Measurements from ENCODE around the gene S100PBP. TPM values are rescaled to one million over a fixed set of nuclear protein-coding genes. Genes with fewer than 3 reads are reported as not detected.
A peak's percentile ranks its signal among the peaks of the same experiment; 100 is the strongest.
"Not testable (repeated sequence)": the region's sequence is repeated elsewhere in the genome, so short reads cannot be mapped to it uniquely, and the experiment has no call there.

S100PBP gene
- total RNA-seq, 2 donors from 2014 or later, result 31.0 to 54.9 TPM

- H3K36me3 Mint-ChIP-seq, result peaks cover 12% of the 10 kb centered on the region
- no peaks in the 10 kb centered on the region for H3K27me3 Mint-ChIP-seq
- ATAC-seq, result peak in 1 of 2 donors; percentile 4
- no peak overlapping the region for H3K4me3 Mint-ChIP-seq
- no peaks in the 10 kb centered on the region for H3K9me3 Mint-ChIP-seq
- H3K27ac Mint-ChIP-seq, result peak overlapping the region in 1 of 2 donors; percentile 70
- peaks cover 6 to 24% of the 10 kb centered on the region in 2 donors for H3K4me1 Mint-ChIP-seq (ENCODE audit: low read depth in 2 of 2)
- no peak for DNase-seq (ENCODE audit: low spot score)
These were observed 41.7 kb upstream of the S100PBP start for GRCh38 chr1:32775640-32776337.

- H3K27ac Mint-ChIP-seq, result peak overlapping the region in 1 of 2 donors; percentile 16
These were observed 38.2 kb upstream of the S100PBP start for GRCh38 chr1:32779242-32779641.

DNA sequence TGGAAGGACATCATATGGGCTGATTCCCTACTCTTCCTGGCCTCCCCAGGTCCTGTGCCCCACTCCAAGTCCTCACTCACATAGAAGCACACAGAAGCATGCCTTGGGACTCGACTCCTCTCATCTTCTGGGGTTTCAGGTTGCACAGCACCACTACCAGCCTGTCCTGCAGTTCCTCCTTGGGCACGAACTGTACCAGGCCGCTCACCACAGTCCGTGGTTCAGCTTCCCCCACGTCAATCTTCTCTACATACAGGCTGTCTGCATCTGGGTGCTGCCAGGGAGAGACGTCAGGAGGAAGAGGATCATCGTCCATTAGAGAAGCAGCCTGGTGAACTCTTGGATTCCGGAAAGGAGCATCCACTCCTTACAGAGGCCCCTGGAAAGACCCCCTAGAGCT, 37.4 kb upstream of the S100PBP start:
- Mint-ChIP-seq H3K27ac (peak overlapping the region in 1 of 2 donors; percentile 16), H3K4me1 (ENCODE audit: low read depth in 2 of 2) (peaks cover 0 to 15% of the 10 kb centered on the region in 2 donors), H3K36me3 (peaks cover 23% of the 10 kb centered on the region), H3K9me3 (no peaks in the 10 kb centered on the region), H3K4me3 (no peak overlapping the region), H3K27me3 (no peaks in the 10 kb centered on the region)
- ATAC-seq, result no peak
- DNase-seq (ENCODE audit: low spot score), result no peak

More at GRCh38 chr1:32779242-32779641, 38.2 kb upstream of the S100PBP start:
- H3K4me1 Mint-ChIP-seq (ENCODE audit: low read depth in 2 of 2), result peaks cover 2 to 16% of the 10 kb centered on the region in 2 donors
- no peaks in the 10 kb centered on the region for H3K27me3 Mint-ChIP-seq
- ATAC-seq, result no peak
- H3K9me3 Mint-ChIP-seq, result no peaks in the 10 kb centered on the region
- no peak overlapping the region for H3K4me3 Mint-ChIP-seq
- peaks cover 18% of the 10 kb centered on the region for H3K36me3 Mint-ChIP-seq
- no peak for DNase-seq (ENCODE audit: low spot score)

DNA sequence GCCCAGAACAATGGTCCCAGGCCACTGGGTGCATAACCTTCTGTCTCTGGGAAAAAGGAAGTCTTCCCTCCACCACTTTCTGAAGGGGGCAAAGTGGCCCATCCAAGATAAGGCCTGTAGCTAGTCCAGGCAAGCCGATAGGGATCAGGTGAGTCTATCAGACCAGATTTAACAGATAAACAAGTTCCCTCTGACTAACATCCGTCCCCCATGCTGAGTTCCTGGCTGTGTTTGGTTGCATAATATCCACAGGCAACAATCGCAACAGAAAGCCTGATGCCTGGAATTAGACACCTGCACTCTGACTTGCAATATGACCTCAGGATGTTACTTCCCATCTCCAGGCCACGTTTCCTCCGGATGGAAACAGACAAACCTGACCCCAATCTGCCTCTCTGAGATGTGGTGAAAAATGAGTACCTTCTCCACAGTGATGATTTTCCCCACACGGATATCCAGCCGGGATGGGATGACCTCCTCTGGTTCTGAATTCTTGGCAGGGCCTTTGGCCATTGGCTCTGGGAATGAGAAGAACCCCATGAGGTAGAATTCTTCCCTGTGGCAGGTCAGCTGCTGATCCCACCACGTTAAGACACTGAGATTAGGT, 36.7 kb upstream of the S100PBP start:
- H3K4me3 Mint-ChIP-seq, result no peak overlapping the region
- DNase-seq (ENCODE audit: low spot score), result no peak
- H3K9me3 Mint-ChIP-seq, result no peaks in the 10 kb centered on the region
- H3K4me1 Mint-ChIP-seq (ENCODE audit: low read depth in 2 of 2), result peaks cover 0 to 10% of the 10 kb centered on the region in 2 donors
- peak in 1 of 2 donors; percentile 67 for ATAC-seq
- peaks cover 24% of the 10 kb centered on the region for H3K36me3 Mint-ChIP-seq
- H3K27ac Mint-ChIP-seq, result peak overlapping the region in 1 of 2 donors; percentile 16
- H3K27me3 Mint-ChIP-seq, result no peaks in the 10 kb centered on the region

- Mint-ChIP-seq H3K4me3 (no peak overlapping the region), H3K27ac (no peak overlapping the region), H3K4me1 (ENCODE audit: low read depth in 2 of 2) (peaks cover 0 to 8% of the 10 kb centered on the region in 2 donors), H3K36me3 (peaks cover 35% of the 10 kb centered on the region), H3K27me3 (no peaks in the 10 kb centered on the region), H3K9me3 (no peaks in the 10 kb centered on the region)
- no peak for ATAC-seq
- DNase-seq (ENCODE audit: low spot score), result no peak
These were observed 35.4 kb upstream of the S100PBP start for GRCh38 chr1:32782086-32782485.

- H3K9me3 Mint-ChIP-seq, result no peaks in the 10 kb centered on the region
- no peak overlapping the region for H3K4me3 Mint-ChIP-seq
- DNase-seq (ENCODE audit: low spot score) (no peak), ATAC-seq (no peak)
- peaks cover 0 to 8% of the 10 kb centered on the region in 2 donors for H3K4me1 Mint-ChIP-seq (ENCODE audit: low read depth in 2 of 2)
- peak overlapping the region in 1 of 2 donors; percentile 26 for H3K27ac Mint-ChIP-seq
- H3K36me3 Mint-ChIP-seq, result peaks cover 29% of the 10 kb centered on the region
- no peaks in the 10 kb centered on the region for H3K27me3 Mint-ChIP-seq
These were observed 33.6 kb upstream of the S100PBP start for GRCh38 chr1:32783851-32784250.

DNA sequence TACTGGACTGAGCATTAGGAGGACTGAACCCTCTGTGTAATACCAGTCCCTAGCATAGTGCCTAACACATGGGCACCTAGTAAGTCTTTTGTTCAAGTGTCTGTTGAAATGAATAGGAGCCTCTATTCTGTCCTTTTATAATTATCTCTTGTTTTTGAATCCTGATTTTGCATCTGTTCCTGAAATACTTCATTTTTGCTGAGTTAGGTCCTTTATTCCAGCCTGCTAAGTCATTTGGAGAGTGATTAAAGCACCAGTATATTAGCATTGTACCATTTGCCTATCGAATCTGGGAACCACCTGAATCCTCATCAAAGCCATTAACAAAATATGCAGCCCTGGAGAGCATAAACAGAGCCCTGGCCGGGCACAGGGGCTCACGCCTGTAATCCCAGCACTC, 32.6 kb upstream of the S100PBP start:
- Mint-ChIP-seq H3K9me3 (no peaks in the 10 kb centered on the region), H3K36me3 (peaks cover 28% of the 10 kb centered on the region), H3K27me3 (no peaks in the 10 kb centered on the region), H3K27ac (peak overlapping the region; percentile 26 to 56), H3K4me3 (no peak overlapping the region), H3K4me1 (ENCODE audit: low read depth in 2 of 2) (peaks cover 0 to 8% of the 10 kb centered on the region in 2 donors)
- DNase-seq (ENCODE audit: low spot score), result no peak
- ATAC-seq, result no peak

DNA sequence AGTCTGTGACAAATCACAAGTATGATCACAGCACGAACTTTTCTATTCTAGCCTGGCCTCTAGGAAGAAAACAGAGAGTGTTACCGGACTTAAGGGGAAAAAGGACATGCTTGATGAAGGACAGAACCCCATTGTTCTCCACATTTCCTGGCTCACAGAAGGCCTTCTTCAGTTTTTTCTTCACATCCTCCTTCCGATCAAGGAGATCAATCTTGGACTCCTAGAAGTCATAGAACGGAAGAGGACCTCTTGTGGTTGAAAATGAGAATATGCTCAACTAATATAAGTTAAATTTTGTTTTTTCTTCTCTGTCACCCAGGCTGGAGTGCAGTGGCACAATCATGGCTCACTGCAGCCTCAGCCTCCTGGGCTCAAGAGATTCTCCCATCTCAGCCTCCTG, 30.6 kb upstream of the S100PBP start:
- ATAC-seq (no peak), DNase-seq (ENCODE audit: low spot score) (no peak)
- H3K36me3 Mint-ChIP-seq, result peaks cover 33% of the 10 kb centered on the region
- H3K27ac Mint-ChIP-seq, result no peak overlapping the region
- H3K27me3 Mint-ChIP-seq, result no peaks in the 10 kb centered on the region
- H3K9me3 Mint-ChIP-seq, result no peaks in the 10 kb centered on the region
- H3K4me3 Mint-ChIP-seq, result no peak overlapping the region
- H3K4me1 Mint-ChIP-seq (ENCODE audit: low read depth in 2 of 2), result peaks cover 9 to 11% of the 10 kb centered on the region in 2 donors

DNA sequence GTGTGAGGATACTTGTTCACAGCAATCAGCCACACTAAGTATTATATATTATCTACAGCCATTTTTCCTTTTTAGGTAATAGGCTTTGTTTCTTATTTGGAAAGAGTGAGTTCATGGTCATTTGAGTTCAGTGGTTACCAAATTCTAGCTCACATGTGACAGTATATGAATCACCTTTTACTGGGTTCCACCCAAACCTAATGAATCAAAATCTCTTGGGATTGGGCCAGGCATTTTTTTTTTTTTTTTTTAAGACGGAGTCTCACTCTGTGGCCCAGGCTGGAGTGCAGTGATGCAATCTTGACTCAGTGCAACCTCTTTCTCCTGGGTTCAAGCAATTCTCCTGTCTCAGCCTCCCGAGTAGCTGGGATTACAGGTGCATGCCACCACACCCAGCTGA, 28.1 kb upstream of the S100PBP start:
- ATAC-seq; H3K27me3 Mint-ChIP-seq; H3K27ac Mint-ChIP-seq; H3K4me3 Mint-ChIP-seq; DNase-seq (ENCODE audit: low spot score); H3K9me3 Mint-ChIP-seq: not testable (repeated sequence)
- Mint-ChIP-seq H3K4me1 (ENCODE audit: low read depth in 2 of 2) (peaks cover 18 to 25% of the 10 kb centered on the region in 2 donors), H3K36me3 (peaks cover 40% of the 10 kb centered on the region)

DNA sequence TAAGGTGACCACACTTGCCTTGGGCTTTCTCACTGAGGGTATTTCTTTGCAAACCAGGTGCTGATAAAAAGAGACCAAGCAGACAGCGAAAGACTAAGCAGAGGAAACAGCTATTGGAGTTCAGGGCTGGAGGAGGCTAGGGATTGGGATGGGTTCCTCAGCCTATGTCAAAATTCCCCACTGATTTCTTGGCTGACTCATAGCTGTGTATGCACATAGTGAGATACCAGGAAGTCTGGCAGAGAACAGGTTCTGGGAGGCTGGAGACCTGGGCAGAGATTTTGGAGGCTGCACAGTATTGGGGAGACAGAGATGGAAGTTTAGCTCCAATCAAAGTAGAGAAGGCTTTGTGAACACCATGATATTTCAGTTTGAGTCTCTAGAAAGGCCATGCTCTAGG, 25.6 kb upstream of the S100PBP start:
- Mint-ChIP-seq H3K27ac (peak overlapping the region; percentile 20 to 40), H3K4me1 (ENCODE audit: low read depth in 2 of 2) (peaks cover 17 to 25% of the 10 kb centered on the region in 2 donors), H3K36me3 (peaks cover 23% of the 10 kb centered on the region), H3K9me3 (no peaks in the 10 kb centered on the region), H3K27me3 (no peaks in the 10 kb centered on the region), H3K4me3 (no peak overlapping the region)
- ATAC-seq (no peak), DNase-seq (ENCODE audit: low spot score) (no peak)

DNA sequence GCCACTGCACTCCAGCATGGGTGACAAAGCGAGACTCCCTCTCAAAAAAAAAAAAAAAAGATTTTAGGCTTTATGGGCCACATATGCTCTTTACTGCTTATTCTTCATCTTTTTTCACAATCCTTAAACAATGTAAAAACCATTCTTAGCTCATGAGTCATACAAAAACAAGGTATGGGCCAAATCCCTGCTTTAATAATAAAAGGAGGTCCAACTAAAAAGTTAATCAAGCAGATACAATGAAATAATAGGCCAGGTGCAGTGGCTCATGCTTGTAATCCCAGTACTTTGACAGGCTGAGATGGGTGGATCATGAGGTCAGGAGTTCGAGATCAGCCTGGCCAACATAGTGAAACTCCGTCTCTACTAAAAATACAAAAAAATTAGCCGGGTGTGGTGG, 21.7 kb upstream of the S100PBP start:
- not testable (repeated sequence) for H3K27me3 Mint-ChIP-seq; H3K4me3 Mint-ChIP-seq; DNase-seq (ENCODE audit: low spot score); ATAC-seq; H3K27ac Mint-ChIP-seq; H3K9me3 Mint-ChIP-seq
- Mint-ChIP-seq H3K4me1 (ENCODE audit: low read depth in 2 of 2) (peaks cover 42 to 50% of the 10 kb centered on the region in 2 donors), H3K36me3 (peaks cover 30% of the 10 kb centered on the region)

DNA sequence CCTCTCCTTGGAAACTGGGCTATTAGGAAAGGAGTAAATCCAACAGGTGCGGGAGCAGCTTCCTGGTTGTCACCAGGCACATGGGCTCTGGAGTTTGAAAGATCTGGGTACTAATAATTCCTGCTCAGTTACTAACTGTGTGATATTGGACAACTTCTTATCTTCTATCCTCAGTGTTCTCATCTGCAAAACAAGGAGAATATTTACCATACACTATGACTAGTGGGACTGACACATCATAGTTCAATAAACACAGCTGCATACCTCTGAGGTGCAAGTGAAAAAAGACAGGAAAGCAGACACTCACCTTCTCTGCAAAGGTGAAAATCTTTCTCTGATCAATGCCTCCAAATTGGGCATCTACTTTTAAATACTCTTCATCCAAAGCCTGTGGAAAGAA, 20.0 kb upstream of the S100PBP start:
- peaks cover 32% of the 10 kb centered on the region for H3K36me3 Mint-ChIP-seq
- ATAC-seq (no peak), DNase-seq (ENCODE audit: low spot score) (no peak)
- peak overlapping the region; percentile 84 to 86 for H3K27ac Mint-ChIP-seq
- no peaks in the 10 kb centered on the region for H3K27me3 Mint-ChIP-seq
- no peaks in the 10 kb centered on the region for H3K9me3 Mint-ChIP-seq
- H3K4me1 Mint-ChIP-seq (ENCODE audit: low read depth in 2 of 2), result peaks cover 47 to 51% of the 10 kb centered on the region in 2 donors
- H3K4me3 Mint-ChIP-seq, result peak overlapping the region; percentile 33

DNA sequence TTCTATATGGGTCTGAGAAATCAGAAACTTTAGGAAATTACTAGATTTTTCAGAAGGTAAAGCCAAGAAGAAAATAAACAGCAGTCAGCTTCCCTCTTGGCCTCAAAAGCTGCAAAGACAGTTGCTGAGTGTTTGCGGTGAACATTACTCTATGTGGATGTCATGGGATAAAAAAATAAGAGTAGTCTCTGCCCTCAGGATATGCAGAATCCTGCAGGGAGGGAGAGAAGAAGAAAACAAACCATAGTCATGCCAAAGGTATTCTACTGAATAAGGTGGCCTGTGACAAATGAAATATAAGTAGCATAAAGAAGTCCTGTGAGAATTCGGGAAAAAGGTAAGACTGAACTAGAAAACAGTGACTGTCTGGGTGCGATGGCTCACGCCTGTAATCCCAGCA, 19.3 kb upstream of the S100PBP start:
- Mint-ChIP-seq H3K4me1 (ENCODE audit: low read depth in 2 of 2) (peaks cover 45% of the 10 kb centered on the region in 2 donors), H3K9me3 (no peaks in the 10 kb centered on the region), H3K27me3 (no peaks in the 10 kb centered on the region), H3K4me3 (peak overlapping the region; percentile 82), H3K36me3 (peaks cover 26% of the 10 kb centered on the region), H3K27ac (peak overlapping the region; percentile 84 to 86)
- no peak for DNase-seq (ENCODE audit: low spot score)
- no peak for ATAC-seq

DNA sequence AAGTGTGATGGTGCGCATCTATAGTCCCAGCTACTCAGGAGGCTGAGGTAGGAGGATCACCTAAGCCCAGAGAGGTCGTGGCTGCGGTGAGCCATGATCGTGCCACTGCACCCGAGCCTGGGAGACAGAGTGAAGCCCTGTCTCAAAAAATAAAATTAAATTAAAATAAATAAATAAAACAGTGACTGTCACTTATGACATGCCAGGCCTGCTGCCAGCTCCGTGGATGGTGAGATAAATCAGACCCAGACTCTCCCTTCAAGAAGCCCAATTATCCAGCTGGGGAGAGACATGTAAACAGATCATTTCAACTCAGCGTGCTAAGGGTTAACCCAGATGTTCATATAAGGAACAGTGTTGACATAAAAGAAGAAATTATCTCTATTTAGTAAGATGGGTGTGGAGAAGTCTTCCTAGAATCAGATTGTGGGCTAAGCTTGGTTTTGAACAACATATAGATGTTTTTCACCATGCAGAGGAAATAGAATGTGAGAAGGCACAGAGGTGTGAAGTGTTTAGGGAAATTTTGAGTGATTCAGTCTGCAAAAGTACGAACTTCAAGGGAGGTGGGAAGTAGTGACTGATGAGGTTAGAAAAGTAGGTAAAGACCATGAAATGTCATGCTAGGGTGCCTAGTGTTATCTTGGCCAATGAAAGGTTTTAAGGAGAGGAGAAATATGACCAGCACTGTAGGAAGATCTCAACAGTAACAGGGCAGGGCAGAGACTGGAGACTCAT, 18.6 kb upstream of the S100PBP start:
- Mint-ChIP-seq H3K4me1 (ENCODE audit: low read depth in 2 of 2) (peaks cover 42 to 43% of the 10 kb centered on the region in 2 donors), H3K9me3 (no peaks in the 10 kb centered on the region)
- ATAC-seq, result peak; percentile 93 to 94

More for the DNA sequence above, 18.6 kb upstream of the S100PBP start:
- H3K27me3 Mint-ChIP-seq, result no peaks in the 10 kb centered on the region
- peaks cover 22% of the 10 kb centered on the region for H3K36me3 Mint-ChIP-seq
- H3K4me3 Mint-ChIP-seq, result peak overlapping the region; percentile 82
- peak; percentile 74 for DNase-seq (ENCODE audit: low spot score)
- H3K27ac Mint-ChIP-seq, result peak overlapping the region; percentile 84 to 86

All from natural killer cell treated with Interleukin-12 subunit alpha and Interleukin-12 subunit beta and Interleukin-15 and Interleukin-18, amount 100 ng/mL, for 72 hours (primary cell).